ENCODE data around the gene ADD1. TPM values are rescaled to one million over a fixed set of nuclear protein-coding genes. Genes with fewer than 3 reads are reported as not detected.

Gene ADD1
- total and polyA plus RNA-seq, 11 donors: 179 to 275 (median 215) TPM

GRCh38 chr4:2832981-2833670 is 10.5 kb upstream of the ADD1 start:
- WGBS, 4 donors: 91 to 97% (median 93%) methylated on average over 17 to 19 of the region's 19 CpGs
- no peak overlapping the region for H3K4me3 ChIP-seq
- H3K27me3 ChIP-seq: no peaks in the 10 kb centered on the region
- no peak for ATAC-seq
- H3K9me3 ChIP-seq: no peaks in the 10 kb centered on the region
- H3K27ac ChIP-seq: no peak overlapping the region
- peaks cover 0 to 43% (median 10%) of the 10 kb centered on the region in 12 donors for H3K4me1 ChIP-seq
- DNase-seq: peak in 3 of 5 donors; percentile 12 to 50 (median 16)
- TF ChIP-seq POLR2A (IDR thresholded peaks at IDR 0.05): no peak
- TF ChIP-seq CTCF (IDR thresholded peaks at IDR 0.05): no peak
- intact Hi-C loops (cut with DNase I): loop anchor here in 1 of 10 donors (5.0 kb wide), 1 partner anchor 61 kb away; no protein-coding TSS in a partner anchor
- peaks cover 0 to 87% (median 45%) of the 10 kb centered on the region in 9 donors for H3K36me3 ChIP-seq

- Histone ChIP-seq H3K27ac (no peak overlapping the region), H3K4me3 (no peak overlapping the region), H3K4me1 (peaks cover 0 to 48% (median 14%) of the 10 kb centered on the region in 12 donors), H3K9me3 (no peaks in the 10 kb centered on the region), H3K27me3 (no peaks in the 10 kb centered on the region), H3K36me3 (peaks cover 0 to 81% (median 42%) of the 10 kb centered on the region in 9 donors)
- WGBS, 4 donors: 82 to 96% (median 94%) methylated on average over 5 to 7 of the region's 7 CpGs
- ATAC-seq (no peak), DNase-seq (peak in 3 of 5 donors; percentile 10 to 52 (median 12))
- intact Hi-C loops (cut with DNase I): loop anchor here in 1 of 10 donors (5.0 kb wide), 1 partner anchor 61 kb away; no protein-coding TSS in a partner anchor
- TF ChIP-seq CTCF (IDR thresholded peaks at IDR 0.05) (no peak), POLR2A (IDR thresholded peaks at IDR 0.05) (no peak)
These were observed 10.0 kb upstream of the ADD1 start for GRCh38 chr4:2833671-2834000.

GRCh38 chr4:2834001-2834921 is 9.4 kb upstream of the ADD1 start:
- intact Hi-C loops (cut with DNase I): loop anchor here in 1 of 10 donors (5.0 kb wide), 1 partner anchor 62 kb away; no protein-coding TSS in a partner anchor
- Histone ChIP-seq H3K27ac (peak overlapping the region in 2 of 12 donors; percentile 18 to 81), H3K36me3 (peaks cover 0 to 75% (median 39%) of the 10 kb centered on the region in 9 donors), H3K27me3 (no peaks in the 10 kb centered on the region), H3K4me3 (no peak overlapping the region), H3K4me1 (peaks cover 0 to 55% (median 14%) of the 10 kb centered on the region in 12 donors), H3K9me3 (no peaks in the 10 kb centered on the region)
- no peak for TF ChIP-seq POLR2A (IDR thresholded peaks at IDR 0.05)
- no peak for TF ChIP-seq CTCF (IDR thresholded peaks at IDR 0.05)
- DNase-seq (peak in 3 of 5 donors; percentile 11 to 51 (median 15)), ATAC-seq (peak in 2 of 4 donors; percentile 2 to 7)
- 70 to 87% (median 85%) methylated on average over 6 to 13 of the region's 13 CpGs for WGBS, 4 donors

All from heart left ventricle (tissue), 16 donors.